Neural cell (in vitro differentiated cells): ENCODE results near the gene ZSWIM8.
"Not testable (repeated sequence)": the region's sequence is repeated elsewhere in the genome, so short reads cannot be mapped to it uniquely, and the experiment has no call there.

Experiments
- EP300 ChIP-seq: fragments of 450-650 bp; conservative IDR thresholded peaks from 2 replicates; pipeline ENCODE4 v1.6.1; 2014; ENCODE audit warnings: antibody characterized with exemption, mild to moderate bottlenecking, moderate library complexity; ENCODE audit not compliant: poor library complexity, severe bottlenecking
- EZH2 ChIP-seq: fragments of 200-600, 300-800 bp; shearing (Covaris generic), sonication (generic); IDR thresholded peaks from 2 replicates; pipeline ENCODE4 v1.6.1; 2014; ENCODE audit warnings: antibody characterized with exemption, low read length, borderline replicate concordance, mild to moderate bottlenecking; ENCODE audit not compliant: insufficient read depth, poor library complexity, severe bottlenecking
- POLR2AphosphoS5 ChIP-seq: IDR thresholded peaks from 2 replicates; pipeline ENCODE4 v1.6.1; 2012
- RAD21 ChIP-seq: fragments of 450-650 bp; conservative IDR thresholded peaks from 2 replicates; pipeline ENCODE4 v1.6.1; 2014; ENCODE audit warnings: antibody characterized with exemption, mild to moderate bottlenecking, moderate library complexity
- SMC3 ChIP-seq: fragments of 450-650 bp; conservative IDR thresholded peaks from 2 replicates; pipeline ENCODE4 v1.6.1; 2014; ENCODE audit warnings: antibody characterized with exemption, mild to moderate bottlenecking, moderate library complexity; ENCODE audit not compliant: poor library complexity
- TAF1 ChIP-seq: IDR thresholded peaks from 2 replicates; pipeline ENCODE4 v1.6.1; 2012; ENCODE audit warnings: low read depth
- TF ChIP-seq, protein P1 (sequence below): fragments of 450-650 bp; IDR thresholded peaks from 2 replicates; pipeline ENCODE4 v1.5.1; 2014; ENCODE audit warnings: antibody characterized with exemption, mild to moderate bottlenecking, moderate library complexity; ENCODE audit not compliant: poor library complexity, severe bottlenecking

DNA sequence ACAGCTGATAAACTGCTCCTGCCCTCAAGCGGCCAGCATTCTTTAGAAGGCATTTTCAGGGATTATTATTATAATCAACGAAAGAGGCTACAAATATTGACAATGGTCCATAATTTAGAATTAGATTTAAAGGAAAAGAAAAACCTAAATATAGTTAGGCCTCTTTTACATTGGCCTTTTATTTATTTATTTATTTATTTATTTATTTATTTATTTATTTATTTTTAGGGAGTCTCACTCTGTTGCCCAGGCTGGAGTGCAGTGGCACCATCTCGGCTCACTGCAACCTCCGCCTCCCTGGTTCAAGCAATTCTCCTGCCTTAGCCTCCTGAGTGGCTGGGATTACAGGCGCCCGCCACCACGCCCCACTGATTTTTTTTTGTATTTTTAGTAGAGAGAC lies 43.7 kb downstream of the ZSWIM8 start:
- TF ChIP-seq, protein P1, sequence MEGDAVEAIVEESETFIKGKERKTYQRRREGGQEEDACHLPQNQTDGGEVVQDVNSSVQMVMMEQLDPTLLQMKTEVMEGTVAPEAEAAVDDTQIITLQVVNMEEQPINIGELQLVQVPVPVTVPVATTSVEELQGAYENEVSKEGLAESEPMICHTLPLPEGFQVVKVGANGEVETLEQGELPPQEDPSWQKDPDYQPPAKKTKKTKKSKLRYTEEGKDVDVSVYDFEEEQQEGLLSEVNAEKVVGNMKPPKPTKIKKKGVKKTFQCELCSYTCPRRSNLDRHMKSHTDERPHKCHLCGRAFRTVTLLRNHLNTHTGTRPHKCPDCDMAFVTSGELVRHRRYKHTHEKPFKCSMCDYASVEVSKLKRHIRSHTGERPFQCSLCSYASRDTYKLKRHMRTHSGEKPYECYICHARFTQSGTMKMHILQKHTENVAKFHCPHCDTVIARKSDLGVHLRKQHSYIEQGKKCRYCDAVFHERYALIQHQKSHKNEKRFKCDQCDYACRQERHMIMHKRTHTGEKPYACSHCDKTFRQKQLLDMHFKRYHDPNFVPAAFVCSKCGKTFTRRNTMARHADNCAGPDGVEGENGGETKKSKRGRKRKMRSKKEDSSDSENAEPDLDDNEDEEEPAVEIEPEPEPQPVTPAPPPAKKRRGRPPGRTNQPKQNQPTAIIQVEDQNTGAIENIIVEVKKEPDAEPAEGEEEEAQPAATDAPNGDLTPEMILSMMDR, result not testable (repeated sequence)
- not testable (repeated sequence) for TF ChIP-seq POLR2AphosphoS5, EZH2, EP300, SMC3, TAF1, RAD21
